IPS-18c (cell line): Measurements from ENCODE around the gene B4GALT2.

Experiments
- H3K4me3 ChIP-seq: 2 replicates; pipeline ENCODE4 v1.7.0; 2013; ENCODE audit warnings: low read depth, mild to moderate bottlenecking, low read length, moderate library complexity; ENCODE audit not compliant: insufficient read depth
- H3K9me3 ChIP-seq: one replicate; pipeline ENCODE4 v1.6.1; 2013; ENCODE audit warnings: mild to moderate bottlenecking, low read length, moderate library complexity; ENCODE audit not compliant: control insufficient read depth, insufficient read depth

B4GALT2 gene

DNA sequence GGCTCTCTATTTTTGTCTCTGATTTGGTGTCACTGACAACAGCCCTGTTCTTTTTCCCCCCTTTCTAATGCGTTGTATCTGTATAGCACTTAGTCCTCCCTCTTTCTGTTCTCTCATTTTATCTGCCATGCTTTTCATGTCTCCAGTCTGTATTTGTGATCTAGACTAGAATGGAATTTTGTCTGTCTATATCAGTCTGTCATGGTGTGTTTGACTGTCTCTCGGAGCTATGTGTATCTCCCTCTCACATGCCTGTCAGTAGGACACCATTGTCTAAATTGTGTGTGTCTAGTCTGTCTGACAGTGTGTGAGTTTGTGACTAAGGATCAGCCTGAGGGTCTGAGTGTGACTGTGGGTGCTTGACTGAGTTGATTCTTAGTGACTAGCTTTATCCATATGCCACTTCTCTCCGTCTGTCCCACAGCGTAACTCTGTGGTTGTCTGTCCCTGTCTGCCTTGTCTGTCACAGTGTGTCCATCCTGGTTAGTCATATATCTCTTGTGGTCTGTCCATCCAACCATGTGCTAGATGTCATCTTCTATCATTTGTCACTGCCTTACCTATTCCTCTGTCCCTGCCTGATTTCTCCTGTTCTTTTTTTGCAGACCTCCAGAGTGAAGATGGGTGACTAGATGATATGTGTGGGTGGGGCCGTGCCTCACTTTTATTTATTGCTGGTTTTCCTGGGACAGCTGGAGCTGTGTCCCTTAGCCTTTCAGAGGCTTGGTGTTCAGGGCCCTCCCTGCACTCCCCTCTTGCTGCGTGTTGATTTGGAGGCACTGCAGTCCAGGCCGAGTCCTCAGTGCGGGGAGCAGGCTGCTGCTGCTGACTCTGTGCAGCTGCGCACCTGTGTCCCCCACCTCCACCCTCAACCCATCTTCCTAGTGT lies 1.4 kb upstream of the B4GALT2 start:
- Histone ChIP-seq H3K9me3 (peaks cover 3% of the 10 kb centered on the region), H3K4me3 (0 out of 2 replicates have a peak overlapping the region, but pooled peaks have one; percentile 89)

DNA sequence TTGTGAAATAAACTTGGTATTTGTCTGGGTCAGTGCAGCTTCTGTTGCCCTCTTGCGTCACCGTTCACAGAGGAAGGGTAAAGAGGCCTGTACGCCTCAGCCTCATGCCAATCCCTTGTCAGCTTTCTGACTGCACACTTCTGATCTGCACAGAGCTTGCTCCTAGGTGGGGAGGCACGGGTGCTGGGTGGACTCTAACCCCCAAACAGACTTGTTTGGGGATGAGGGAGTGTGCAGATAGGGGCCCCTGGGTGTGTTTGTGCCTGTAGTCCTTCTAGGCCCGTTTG lies 803 bp upstream of the B4GALT2 start:
- H3K4me3 ChIP-seq = peak overlapping the region; percentile 89; the same call in 1 of the 2 replicates
- H3K9me3 ChIP-seq = peaks cover 3% of the 10 kb centered on the region

DNA sequence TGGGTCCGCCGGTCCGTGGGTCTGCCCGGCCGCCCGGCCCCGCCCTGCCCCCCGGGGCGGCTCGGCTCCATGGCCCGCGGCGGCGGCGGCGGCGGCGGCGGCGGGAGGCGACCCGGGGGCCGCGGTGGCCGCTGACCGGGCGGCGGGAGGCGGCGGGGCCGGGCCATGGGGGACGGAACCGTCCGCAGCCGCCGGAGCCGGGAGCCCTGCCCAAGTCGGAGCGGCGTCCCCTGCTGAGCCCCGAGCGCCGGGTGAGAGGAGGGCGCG lies 184 bp downstream of the B4GALT2 start:
- peaks cover 3% of the 10 kb centered on the region for H3K9me3 ChIP-seq
- peak overlapping the region; percentile 65 for H3K4me3 ChIP-seq

DNA sequence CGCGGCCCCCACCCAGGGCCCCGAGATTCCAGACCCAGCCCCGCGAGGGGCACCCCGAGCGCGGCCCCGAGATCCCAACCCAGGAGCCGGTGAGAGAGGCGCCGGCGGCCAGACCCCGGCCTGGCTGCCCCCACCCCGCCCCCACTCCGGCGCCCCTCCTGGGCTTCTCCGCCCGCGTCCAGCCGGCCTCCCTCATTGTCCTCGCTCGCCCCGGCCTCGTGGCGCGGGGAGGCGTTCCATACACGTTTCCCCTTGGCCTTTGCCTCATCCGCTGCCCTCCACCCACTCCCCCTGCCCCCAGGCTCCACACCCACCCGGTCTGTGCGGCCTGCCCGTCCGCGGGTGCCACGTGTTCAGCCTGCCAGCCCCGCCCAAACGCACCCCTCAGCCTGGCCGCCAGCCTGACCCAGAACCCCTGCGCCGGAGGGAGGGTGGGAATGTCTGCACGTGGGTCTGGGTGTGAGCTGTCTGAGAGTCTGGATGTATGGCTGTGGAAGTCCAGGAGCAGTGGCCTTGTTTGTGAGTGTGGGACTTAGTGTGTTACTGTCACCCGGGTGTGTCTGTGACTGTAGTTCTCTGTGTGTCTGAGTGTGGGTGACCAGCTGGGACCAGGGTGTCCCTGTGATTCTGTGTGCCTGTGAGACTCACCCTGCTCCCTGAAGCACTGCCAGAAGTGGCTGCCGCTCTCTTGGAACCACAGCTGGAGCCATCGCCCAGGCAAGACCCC lies 681 bp downstream of the B4GALT2 start:
- H3K4me3 ChIP-seq = peak overlapping the region; percentile 65
- peaks cover 3% of the 10 kb centered on the region for H3K9me3 ChIP-seq

DNA sequence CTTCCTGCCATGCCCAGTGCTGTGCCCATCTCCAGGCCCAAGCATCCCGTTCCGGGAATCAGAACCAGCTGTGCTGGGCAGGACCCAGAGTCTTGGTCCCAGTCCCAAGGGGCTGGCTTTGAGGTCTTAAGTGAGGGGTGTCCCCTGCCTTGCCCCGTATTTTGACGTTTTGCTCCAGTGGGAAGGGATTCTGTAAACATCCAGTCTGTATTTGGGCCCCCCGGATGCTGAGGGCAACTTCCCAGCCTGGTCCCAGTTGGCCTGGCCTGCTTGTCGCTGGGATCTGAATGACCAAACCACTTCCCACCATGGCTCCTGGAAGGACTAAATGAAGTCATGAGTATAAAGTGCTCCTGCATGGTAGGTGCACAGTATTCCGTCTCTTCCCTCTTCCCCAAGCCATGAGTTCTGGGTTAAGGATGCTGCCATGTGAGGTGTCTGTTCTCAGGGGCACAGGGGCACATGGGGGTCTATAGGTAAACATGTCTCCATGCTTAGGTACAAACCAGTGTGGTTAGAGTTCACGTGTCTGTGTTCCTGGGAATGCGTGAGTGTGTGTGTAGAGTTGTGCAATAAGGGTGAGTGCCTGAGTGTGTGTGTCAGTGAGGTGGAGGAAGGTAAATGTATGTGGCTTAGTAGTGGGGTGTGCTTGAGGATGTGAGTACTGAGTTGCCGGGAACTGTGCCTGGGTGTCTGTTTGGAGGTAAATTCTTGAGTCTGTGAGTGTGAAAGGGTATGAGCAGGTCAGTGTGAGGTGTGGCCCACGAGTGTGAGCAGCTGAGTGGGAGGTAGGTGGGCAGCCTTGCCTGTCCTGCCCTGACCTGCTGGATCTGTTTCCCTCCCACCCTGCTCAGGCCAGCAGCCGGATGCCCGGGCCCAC lies 1.5 kb downstream of the B4GALT2 start:
- Histone ChIP-seq H3K9me3 (no peaks in the 10 kb centered on the region), H3K4me3 (peak overlapping the region; percentile 65)

DNA sequence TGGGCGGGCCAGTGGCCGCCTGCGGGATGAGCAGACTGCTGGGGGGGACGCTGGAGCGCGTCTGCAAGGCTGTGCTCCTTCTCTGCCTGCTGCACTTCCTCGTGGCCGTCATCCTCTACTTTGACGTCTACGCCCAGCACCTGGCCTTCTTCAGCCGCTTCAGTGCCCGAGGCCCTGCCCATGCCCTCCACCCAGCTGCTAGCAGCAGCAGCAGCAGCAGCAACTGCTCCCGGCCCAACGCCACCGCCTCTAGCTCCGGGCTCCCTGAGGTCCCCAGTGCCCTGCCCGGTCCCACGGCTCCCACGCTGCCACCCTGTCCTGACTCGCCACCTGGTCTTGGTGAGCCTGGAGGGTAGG lies 2.1 kb downstream of the B4GALT2 start:
- Histone ChIP-seq H3K9me3 (no peaks in the 10 kb centered on the region), H3K4me3 (no peak overlapping the region)

DNA sequence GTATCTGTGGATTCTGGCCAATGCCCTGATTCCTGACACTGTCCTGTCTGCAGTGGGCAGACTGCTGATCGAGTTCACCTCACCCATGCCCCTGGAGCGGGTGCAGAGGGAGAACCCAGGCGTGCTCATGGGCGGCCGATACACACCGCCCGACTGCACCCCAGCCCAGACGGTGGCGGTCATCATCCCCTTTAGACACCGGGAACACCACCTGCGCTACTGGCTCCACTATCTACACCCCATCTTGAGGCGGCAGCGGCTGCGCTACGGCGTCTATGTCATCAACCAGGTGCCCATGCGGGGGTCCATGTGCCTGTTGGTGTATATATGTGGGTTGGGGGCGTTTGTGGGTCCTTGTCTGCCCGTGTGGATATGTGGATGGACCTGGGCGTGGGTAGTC lies 2.6 kb downstream of the B4GALT2 start:
- no peaks in the 10 kb centered on the region for H3K9me3 ChIP-seq
- H3K4me3 ChIP-seq = no peak overlapping the region

DNA sequence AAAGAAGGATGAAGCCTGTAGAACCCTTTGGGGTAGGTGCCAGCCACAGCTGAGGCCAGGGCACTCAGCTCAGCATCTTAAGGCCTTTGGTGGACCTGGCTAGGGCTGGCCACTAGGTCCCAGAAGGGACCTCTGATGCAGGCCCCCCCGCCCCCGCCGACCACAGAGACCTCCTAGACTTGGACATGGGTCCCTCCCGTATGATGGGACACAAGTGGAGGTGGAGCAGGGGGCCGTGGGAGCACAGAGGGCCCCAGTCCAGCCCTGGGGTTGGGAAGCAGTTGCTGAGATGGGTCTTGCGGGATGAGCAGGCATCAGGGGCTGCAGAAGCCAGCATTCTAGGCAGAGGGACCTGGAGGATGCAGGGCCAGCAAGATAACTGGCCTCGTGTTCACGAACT lies 3.2 kb downstream of the B4GALT2 start:
- Histone ChIP-seq H3K9me3 (no peaks in the 10 kb centered on the region), H3K4me3 (no peak overlapping the region)

DNA sequence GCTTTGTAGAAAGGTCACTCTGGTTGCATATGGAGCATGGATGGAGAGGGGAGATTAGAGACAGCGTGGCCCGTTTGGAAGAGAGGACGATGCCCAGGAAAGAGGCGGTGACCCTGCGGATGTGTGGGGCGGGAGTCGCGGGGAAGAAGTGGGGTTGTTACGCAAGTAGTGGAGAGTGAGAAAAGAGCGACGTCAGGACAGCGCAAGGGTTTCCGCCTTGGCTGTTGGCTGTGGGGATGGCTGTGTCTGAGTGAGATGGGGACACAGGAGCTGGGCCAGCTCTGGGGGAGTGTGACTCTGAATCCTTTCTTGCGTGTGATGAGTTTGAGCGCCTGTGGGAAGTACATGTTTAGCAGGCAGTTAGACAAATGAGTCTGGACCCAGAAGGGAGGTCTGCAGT lies 3.8 kb downstream of the B4GALT2 start:
- Histone ChIP-seq H3K4me3 (no peak overlapping the region), H3K9me3 (no peaks in the 10 kb centered on the region)

DNA sequence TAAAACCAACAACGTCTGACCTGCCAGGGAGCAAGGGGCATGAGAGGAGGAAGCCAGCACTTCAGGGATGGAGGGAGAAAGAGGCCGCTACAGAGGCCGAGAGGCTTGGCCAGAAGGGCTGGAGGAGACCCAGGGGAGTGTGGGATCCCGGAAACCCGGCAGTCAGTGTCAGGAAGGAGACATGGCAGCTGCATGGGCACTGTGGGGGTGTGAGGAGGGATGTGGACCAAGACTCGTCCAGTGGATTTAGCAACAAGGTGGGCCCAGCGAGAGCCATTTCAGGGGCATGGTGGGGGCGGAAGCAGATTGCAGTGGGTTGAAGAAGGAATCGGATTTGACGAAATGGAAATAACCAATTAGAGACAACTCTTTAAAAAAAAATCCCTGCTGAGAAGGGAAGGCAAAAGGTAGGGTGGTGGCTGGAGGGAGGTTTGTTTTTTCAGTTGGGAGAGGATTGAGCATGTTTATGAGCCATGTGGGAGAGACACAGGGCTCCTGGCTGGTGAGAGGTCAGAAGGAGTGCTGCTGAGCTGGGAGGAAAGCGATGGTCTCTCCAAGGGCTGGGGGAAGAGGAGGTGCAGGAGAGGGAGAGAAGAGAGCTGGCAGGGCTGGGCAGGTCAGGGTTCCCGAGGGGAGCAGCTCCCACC lies 4.4 kb downstream of the B4GALT2 start:
- H3K9me3 ChIP-seq = no peaks in the 10 kb centered on the region

DNA sequence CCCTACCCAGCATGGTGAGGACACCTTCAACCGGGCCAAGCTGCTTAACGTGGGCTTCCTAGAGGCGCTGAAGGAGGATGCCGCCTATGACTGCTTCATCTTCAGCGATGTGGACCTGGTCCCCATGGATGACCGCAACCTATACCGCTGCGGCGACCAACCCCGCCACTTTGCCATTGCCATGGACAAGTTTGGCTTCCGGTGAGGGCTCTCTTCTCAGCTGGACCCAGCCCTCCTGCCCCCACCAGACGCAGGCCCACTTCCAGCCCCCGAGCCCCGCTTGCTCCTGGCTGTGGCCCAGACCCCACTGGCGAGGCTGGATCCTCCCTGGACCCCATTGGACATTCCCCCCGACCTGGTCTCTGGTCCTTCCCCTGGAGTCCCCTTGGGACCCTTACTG lies 5.8 kb downstream of the B4GALT2 start:
- Histone ChIP-seq H3K9me3 (no peaks in the 10 kb centered on the region), H3K4me3 (no peak overlapping the region)

More for the DNA sequence above, 4.4 kb downstream of the B4GALT2 start:
- no peak overlapping the region for H3K4me3 ChIP-seq

DNA sequence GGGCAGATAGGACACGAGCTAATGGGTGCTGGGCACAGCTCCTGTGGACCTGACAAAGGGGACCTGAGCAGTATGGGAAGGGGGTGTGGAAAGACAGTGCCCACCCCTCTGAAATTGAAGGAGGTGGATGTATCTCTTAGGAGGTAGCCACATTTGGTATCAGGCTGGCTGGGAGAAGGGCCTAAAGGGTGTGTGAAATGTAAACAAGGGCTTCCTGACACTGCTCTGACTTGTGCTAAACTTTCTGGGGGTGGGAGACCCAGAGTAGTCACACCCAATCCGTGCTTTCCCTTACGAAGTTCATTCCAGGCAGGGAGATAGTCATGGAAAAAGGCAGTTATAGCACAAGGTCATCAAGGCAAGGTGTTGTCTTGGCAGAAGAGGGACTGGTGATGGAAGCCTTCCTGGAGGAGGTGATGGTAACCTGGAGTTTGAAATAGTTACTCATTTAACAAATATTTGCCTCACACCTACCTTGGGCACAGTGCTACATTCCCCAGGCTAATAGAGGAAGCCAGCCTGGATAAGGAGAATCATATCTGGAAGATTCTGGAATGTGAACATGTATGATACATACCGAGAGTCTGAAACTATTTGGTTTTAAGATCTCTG lies 7.1 kb downstream of the B4GALT2 start:
- no peaks in the 10 kb centered on the region for H3K9me3 ChIP-seq
- H3K4me3 ChIP-seq = no peak overlapping the region

DNA sequence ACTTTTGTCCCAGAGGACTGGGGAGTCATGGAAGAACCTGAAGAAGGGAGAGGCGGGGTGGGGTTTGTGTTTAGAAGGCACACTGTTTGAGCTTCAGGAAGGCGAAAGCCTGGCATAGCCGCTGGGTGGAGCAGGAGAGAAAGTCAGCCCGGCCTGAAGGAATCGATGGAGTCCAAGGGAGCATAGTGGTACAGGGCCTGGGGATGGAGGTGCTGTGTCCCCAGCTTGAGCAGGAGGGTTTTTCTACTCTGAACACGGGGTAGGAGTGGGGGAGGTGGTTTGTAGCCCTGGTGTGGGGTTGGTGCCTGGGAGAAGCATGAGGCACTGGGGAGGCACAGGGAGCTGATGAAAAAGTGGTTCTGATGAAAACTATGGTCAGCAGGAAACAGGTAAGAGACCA lies 7.7 kb downstream of the B4GALT2 start:
- Histone ChIP-seq H3K4me3 (no peak overlapping the region), H3K9me3 (no peaks in the 10 kb centered on the region)

DNA sequence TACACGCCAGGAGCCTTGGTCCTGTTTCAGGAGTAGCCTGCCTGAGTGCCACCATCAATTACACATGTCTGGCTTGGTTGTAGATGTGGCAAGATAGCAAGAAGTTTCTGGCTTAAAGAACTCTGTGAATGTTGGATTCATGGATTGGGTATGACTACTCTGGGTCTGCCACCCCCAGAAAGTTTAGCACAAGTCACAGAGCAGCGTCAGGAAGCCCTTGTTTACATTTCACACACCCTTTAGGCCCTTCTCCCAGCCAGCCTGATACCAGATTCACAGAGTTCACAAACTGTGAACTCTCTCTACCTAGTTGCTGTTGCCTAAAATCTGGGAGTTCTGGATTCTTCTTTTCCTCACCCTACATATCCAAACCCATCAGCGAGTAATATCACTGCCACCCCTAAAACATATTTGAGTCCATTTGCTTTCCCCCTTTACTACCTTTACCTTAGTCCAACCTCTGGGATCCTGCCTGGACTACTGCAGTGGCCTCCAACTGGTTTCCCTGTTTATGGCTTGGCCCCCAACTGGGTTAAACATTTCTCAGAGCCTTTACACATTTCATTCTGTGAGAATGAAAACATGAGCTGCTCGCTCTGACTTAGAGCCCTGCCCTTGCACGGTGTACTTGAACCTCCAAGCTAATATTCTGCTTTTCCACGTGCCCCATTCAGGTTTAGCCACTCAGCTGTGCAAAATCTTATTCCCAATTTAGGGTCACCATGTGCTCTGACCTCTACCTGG lies 8.3 kb downstream of the B4GALT2 start:
- Histone ChIP-seq H3K4me3 (no peak overlapping the region), H3K9me3 (no peaks in the 10 kb centered on the region)

DNA sequence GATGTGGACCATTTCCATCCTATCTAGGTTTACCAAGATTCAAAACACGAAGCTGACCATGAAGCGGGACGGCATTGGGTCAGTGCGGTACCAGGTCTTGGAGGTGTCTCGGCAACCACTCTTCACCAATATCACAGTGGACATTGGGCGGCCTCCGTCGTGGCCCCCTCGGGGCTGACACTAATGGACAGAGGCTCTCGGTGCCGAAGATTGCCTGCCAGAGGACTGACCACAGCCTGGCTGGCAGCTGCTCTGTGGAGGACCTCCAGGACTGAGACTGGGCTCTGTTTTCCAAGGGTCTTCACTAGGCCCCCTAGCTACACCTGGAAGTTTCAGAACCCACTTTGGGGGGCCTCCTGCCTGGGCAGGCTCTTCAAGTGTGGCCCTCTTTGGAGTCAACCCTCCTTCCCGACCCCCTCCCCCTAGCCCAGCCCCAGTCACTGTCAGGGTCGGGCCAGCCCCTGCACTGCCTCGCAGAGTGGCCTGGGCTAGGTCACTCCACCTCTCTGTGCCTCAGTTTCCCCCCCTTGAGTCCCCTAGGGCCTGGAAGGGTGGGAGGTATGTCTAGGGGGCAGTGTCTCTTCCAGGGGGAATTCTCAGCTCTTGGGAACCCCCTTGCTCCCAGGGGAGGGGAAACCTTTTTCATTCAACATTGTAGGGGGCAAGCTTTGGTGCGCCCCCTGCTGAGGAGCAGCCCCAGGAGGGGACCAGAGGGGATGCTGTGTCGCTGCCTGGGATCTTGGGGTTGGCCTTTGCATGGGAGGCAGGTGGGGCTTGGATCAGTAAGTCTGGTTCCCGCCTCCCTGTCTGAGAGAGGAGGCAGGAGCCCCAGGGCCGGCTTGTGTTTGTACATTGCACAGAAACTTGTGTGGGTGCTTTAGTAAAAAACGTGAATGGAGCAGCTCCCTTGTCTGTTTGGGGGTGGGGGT lies 11.5 kb downstream of the B4GALT2 start:
- H3K9me3 ChIP-seq = no peaks in the 10 kb centered on the region
- peak overlapping the region; percentile 77 for H3K4me3 ChIP-seq

DNA sequence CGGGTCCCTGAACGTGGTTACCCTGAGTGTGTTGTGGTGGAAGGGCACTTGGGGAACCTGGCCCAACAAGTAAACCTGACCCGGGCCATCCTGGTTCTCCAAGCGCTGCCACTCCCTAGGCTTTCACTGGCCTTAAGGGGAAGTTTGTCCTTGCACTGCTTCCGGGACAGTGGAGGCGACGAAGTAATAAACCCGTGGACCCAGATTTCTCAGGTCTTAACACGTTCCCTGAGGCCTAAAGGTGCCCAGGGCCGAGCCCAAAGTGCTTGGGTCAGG lies 12.1 kb downstream of the B4GALT2 start:
- H3K9me3 ChIP-seq = no peaks in the 10 kb centered on the region
- peak overlapping the region; percentile 77 for H3K4me3 ChIP-seq
